H9 (cell line): ENCODE results near the gene GADD45GIP1. TPM values are rescaled to one million over a fixed set of nuclear protein-coding genes. Genes with fewer than 3 reads are reported as not detected.

Source experiments
- DNase-seq: peaks from one replicate; pipeline ENCODE4 v3.0.0-alpha.2; 2017
- H2AFZ ChIP-seq: one replicate; pipeline ENCODE4 v1.6.1; 2013; ENCODE audit warnings: mild to moderate bottlenecking, low read length, control low read depth, moderate library complexity
- H2AK5ac ChIP-seq: 2 replicates; pipeline ENCODE4 v1.6.1; 2013; ENCODE audit warnings: low read length, control low read depth, mixed read lengths; ENCODE audit not compliant: insufficient read length
- H2BK120ac ChIP-seq: one replicate; pipeline ENCODE4 v1.6.1; 2013; ENCODE audit warnings: low read depth, mild to moderate bottlenecking, low read length, control low read depth, inconsistent platforms; ENCODE audit not compliant: poor library complexity, severe bottlenecking
- H2BK12ac ChIP-seq: 2 replicates; pipeline ENCODE4 v1.6.1; 2013; ENCODE audit warnings: low read length, control low read depth, mixed read lengths, low read depth; ENCODE audit not compliant: insufficient read length
- H2BK15ac ChIP-seq: 2 replicates; pipeline ENCODE4 v1.6.1; 2013; ENCODE audit warnings: low read depth, low read length, control low read depth
- H2BK20ac ChIP-seq: one replicate; pipeline ENCODE4 v1.6.1; 2013; ENCODE audit warnings: low read depth, mild to moderate bottlenecking, low read length, control low read depth, inconsistent platforms; ENCODE audit not compliant: poor library complexity, severe bottlenecking
- H2BK5ac ChIP-seq: 2 replicates; pipeline ENCODE4 v1.6.1; 2013; ENCODE audit warnings: low read length, control low read depth, mixed read lengths; ENCODE audit not compliant: insufficient read length
- H3K14ac ChIP-seq: 2 replicates; pipeline ENCODE4 v1.6.1; 2013; ENCODE audit warnings: low read length, control low read depth; ENCODE audit not compliant: insufficient read depth
- H3K18ac ChIP-seq: 2 replicates; pipeline ENCODE4 v1.6.1; 2013; ENCODE audit warnings: low read depth, mild to moderate bottlenecking, mixed read lengths, low read length, control low read depth; ENCODE audit not compliant: insufficient read length
- H3K23ac ChIP-seq: 2 replicates; pipeline ENCODE4 v1.6.1; 2013; ENCODE audit warnings: low read length, control low read depth, mixed read lengths, low read depth; ENCODE audit not compliant: insufficient read length
- H3K23me2 ChIP-seq: 2 replicates; pipeline ENCODE4 v1.6.1; 2013; ENCODE audit warnings: low read depth, mild to moderate bottlenecking, mixed read lengths, low read length, control low read depth; ENCODE audit not compliant: insufficient read length, poor library complexity, severe bottlenecking
- H3K27ac ChIP-seq: 2 replicates; pipeline ENCODE4 v1.5.1; 2013; ENCODE audit warnings: low read length, control low read depth, mixed read lengths, low read depth; ENCODE audit not compliant: insufficient read length
- H3K27me3 ChIP-seq: 2 replicates; pipeline ENCODE4 v1.6.1; 2013; ENCODE audit warnings: low read length, control low read depth, inconsistent platforms; ENCODE audit not compliant: insufficient read depth
- H3K4ac ChIP-seq: 2 replicates; pipeline ENCODE4 v1.6.1; 2013; ENCODE audit warnings: low read depth, mild to moderate bottlenecking, control low read depth, inconsistent platforms, low read length, moderate library complexity
- H3K4me1 ChIP-seq: 2 replicates; pipeline ENCODE4 v1.6.1; 2013; ENCODE audit warnings: low read length, control low read depth, inconsistent platforms; ENCODE audit not compliant: insufficient read depth
- H3K4me2 ChIP-seq: 2 replicates; pipeline ENCODE4 v1.6.1; 2013; ENCODE audit warnings: low read length, control low read depth, mixed read lengths; ENCODE audit not compliant: insufficient read length, insufficient read depth
- H3K56ac ChIP-seq: 2 replicates; pipeline ENCODE4 v1.6.1; 2013; ENCODE audit warnings: low read depth, mild to moderate bottlenecking, mixed read lengths, low read length, control low read depth; ENCODE audit not compliant: insufficient read length
- H3K79me1 ChIP-seq: 2 replicates; pipeline ENCODE4 v1.6.1; 2013; ENCODE audit warnings: low read depth, mild to moderate bottlenecking, moderate library complexity, low read length, control low read depth, inconsistent platforms; ENCODE audit not compliant: insufficient read depth, poor library complexity, severe bottlenecking
- H3K79me2 ChIP-seq: 2 replicates; pipeline ENCODE4 v1.6.1; 2013; ENCODE audit warnings: low read length, control low read depth, inconsistent platforms; ENCODE audit not compliant: insufficient read depth
- H3K9ac ChIP-seq: 2 replicates; pipeline ENCODE4 v1.6.1; 2013; ENCODE audit warnings: low read length, control low read depth, mixed read lengths; ENCODE audit not compliant: insufficient read length; ENCODE audit errors: extremely low read depth
- H3K9me3 ChIP-seq: one replicate; pipeline ENCODE4 v1.6.1; 2013; ENCODE audit warnings: low read depth, low read length, inconsistent platforms; ENCODE audit not compliant: control insufficient read depth
- H3T11ph ChIP-seq: one replicate; pipeline ENCODE4 v1.6.1; 2013; ENCODE audit warnings: mild to moderate bottlenecking, low read length, control low read depth, inconsistent platforms
- H4K20me1 ChIP-seq: one replicate; pipeline ENCODE4 v1.6.1; 2013; ENCODE audit not compliant: control insufficient read depth, insufficient read length, insufficient read depth
- H4K5ac ChIP-seq: 2 replicates; pipeline ENCODE4 v1.6.1; 2013; ENCODE audit warnings: low read depth, mild to moderate bottlenecking, mixed read lengths, low read length, control low read depth; ENCODE audit not compliant: insufficient read length
- H4K8ac ChIP-seq: replicated peaks from 2 replicates; pipeline ENCODE4 v1.6.1; 2013; ENCODE audit warnings: low read length, control low read depth, mixed read lengths, low read depth; ENCODE audit not compliant: insufficient read length
- H4K91ac ChIP-seq: 2 replicates; pipeline ENCODE4 v1.6.1; 2013; ENCODE audit warnings: low read depth, mild to moderate bottlenecking, moderate library complexity, mixed read lengths, low read length, control low read depth; ENCODE audit not compliant: insufficient read length
- H3K27ac Mint-ChIP-seq, 3 experiments: 2 replicates in 2 of 3; 3 replicates in 1 of 3; pipeline ENCODE4 v1.8.0; 2020 to 2021; ENCODE audit warnings: mixed read lengths in 3 of 3, mild to moderate bottlenecking in 1 of 3, moderate library complexity in 1 of 3
- H3K27me3 Mint-ChIP-seq: 2 replicates; pipeline ENCODE4 v1.8.0; 2021; ENCODE audit warnings: low read depth, mild to moderate bottlenecking, moderate library complexity, mixed read lengths
- H3K36me3 Mint-ChIP-seq, 3 experiments: 2 replicates in 2 of 3; 3 replicates in 1 of 3; pipeline ENCODE4 v1.8.0; 2020 to 2021; ENCODE audit warnings: low read depth in 3 of 3, mixed read lengths in 3 of 3; ENCODE audit not compliant: insufficient read depth in 1 of 3
- H3K4me1 Mint-ChIP-seq, 2 experiments: 2 replicates each; pipeline ENCODE4 v1.8.0; 2020; ENCODE audit warnings: mixed read lengths in 2 of 2
- H3K4me3 Mint-ChIP-seq, 2 experiments: 2 replicates in 1 of 2; 3 replicates in 1 of 2; pipeline ENCODE4 v1.8.0; 2020 to 2021; ENCODE audit warnings: mild to moderate bottlenecking in 2 of 2, mixed read lengths in 2 of 2, moderate library complexity in 1 of 2
- H3K9me3 Mint-ChIP-seq, 2 experiments: 2 replicates in 1 of 2; 3 replicates in 1 of 2; pipeline ENCODE4 v1.8.0; 2020; ENCODE audit warnings: mild to moderate bottlenecking in 2 of 2, mixed read lengths in 2 of 2, moderate library complexity in 1 of 2
- WGBS: extraction: QIAGEN DNeasy Blood & Tissue Kit; methylation state at CpG from one replicate; pipeline ENCODE4 v1.1.7; 2013; ENCODE audit warnings: missing lambda C conversion rate, low lambda C conversion rate, mixed read lengths; ENCODE audit not compliant: insufficient read length; ENCODE audit errors: extremely low coverage; 5-methylcytosine and 5-hydroxymethylcytosine counted together
- total RNA-seq: library from RNA; stranded (reverse); gene quantifications from 2 replicates; pipeline ENCODE4 v1.2.1, GENCODE V29; 2021
- TF ChIP-seq, protein P1 (sequence below): fragments of 200-600 bp; sonication (generic); conservative IDR thresholded peaks from 3 replicates; pipeline ENCODE4 v1.8.0; 2021; ENCODE audit warnings: antibody characterized with exemption, mild to moderate bottlenecking

The GADD45GIP1 gene
- total RNA-seq, 1 experiment from 2014 or later, result 44.5 TPM

DNA sequence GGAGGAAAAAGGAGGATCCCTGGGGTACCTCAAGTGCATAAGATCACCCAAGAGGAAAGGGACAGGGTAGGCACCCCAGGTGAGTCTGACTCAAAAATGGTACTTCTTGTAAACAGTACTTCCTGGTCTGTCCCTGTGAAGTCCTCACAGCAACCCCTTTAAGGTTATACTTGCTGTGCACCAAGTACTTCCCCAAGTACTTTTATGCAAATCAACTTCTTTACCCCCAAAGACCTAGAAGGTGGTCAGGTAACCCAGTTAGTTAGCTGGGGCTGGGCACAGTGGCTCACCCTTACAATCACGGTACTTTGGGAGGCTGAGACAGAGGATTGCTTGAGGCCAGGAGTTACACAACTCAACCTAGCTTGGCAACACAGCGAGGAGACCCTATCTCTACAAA lies 16.1 kb downstream of the GADD45GIP1 start:
- no peak overlapping the region for H3K14ac ChIP-seq
- peaks cover 0 to 3% of the 10 kb centered on the region in 2 experiments; a peak in 1 of 5 replicates for H3K9me3 Mint-ChIP-seq
- H2AK5ac ChIP-seq, result no peak overlapping the region
- no peak overlapping the region for H2BK12ac ChIP-seq
- H2BK20ac ChIP-seq, result no peak overlapping the region
- no peak overlapping the region for H2BK5ac ChIP-seq
- H3K23me2 ChIP-seq, result peaks cover 7% of the 10 kb centered on the region
- H3T11ph ChIP-seq, result no peak overlapping the region
- H2AFZ ChIP-seq, result no peak overlapping the region
- TF ChIP-seq, protein P1, sequence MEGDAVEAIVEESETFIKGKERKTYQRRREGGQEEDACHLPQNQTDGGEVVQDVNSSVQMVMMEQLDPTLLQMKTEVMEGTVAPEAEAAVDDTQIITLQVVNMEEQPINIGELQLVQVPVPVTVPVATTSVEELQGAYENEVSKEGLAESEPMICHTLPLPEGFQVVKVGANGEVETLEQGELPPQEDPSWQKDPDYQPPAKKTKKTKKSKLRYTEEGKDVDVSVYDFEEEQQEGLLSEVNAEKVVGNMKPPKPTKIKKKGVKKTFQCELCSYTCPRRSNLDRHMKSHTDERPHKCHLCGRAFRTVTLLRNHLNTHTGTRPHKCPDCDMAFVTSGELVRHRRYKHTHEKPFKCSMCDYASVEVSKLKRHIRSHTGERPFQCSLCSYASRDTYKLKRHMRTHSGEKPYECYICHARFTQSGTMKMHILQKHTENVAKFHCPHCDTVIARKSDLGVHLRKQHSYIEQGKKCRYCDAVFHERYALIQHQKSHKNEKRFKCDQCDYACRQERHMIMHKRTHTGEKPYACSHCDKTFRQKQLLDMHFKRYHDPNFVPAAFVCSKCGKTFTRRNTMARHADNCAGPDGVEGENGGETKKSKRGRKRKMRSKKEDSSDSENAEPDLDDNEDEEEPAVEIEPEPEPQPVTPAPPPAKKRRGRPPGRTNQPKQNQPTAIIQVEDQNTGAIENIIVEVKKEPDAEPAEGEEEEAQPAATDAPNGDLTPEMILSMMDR, result no peak
- H3K9ac ChIP-seq, result no peak overlapping the region
- no peak overlapping the region for H3K4ac ChIP-seq
- peaks cover 49 to 70% (median 61%) of the 10 kb centered on the region in 3 experiments for H3K36me3 Mint-ChIP-seq
- H3K27ac Mint-ChIP-seq, result peak overlapping the region in 1 of 3 experiments; percentile 78; a peak in 1 of 7 replicates
- H4K8ac ChIP-seq, result no peak overlapping the region
- no peaks in the 10 kb centered on the region; the same call in 1 of the 2 replicates for H3K27me3 Mint-ChIP-seq
- H3K4me1 ChIP-seq, result no peaks in the 10 kb centered on the region; the same call in 1 of the 2 replicates
- H3K27me3 ChIP-seq, result no peaks in the 10 kb centered on the region
- no peak overlapping the region for H2BK15ac ChIP-seq
- no CpG with 5 or more reads among the region's 2 CpGs for WGBS
- H3K27ac ChIP-seq, result no peak overlapping the region
- no peak for DNase-seq
- H3K56ac ChIP-seq, result no peak overlapping the region
- H3K79me2 ChIP-seq, result peaks cover 6% of the 10 kb centered on the region; the same call in 1 of the 2 replicates
- H3K18ac ChIP-seq, result no peak overlapping the region
- no peak overlapping the region for H3K4me2 ChIP-seq
- H4K20me1 ChIP-seq, result no peaks in the 10 kb centered on the region
- no peak overlapping the region for H4K5ac ChIP-seq
- H3K9me3 ChIP-seq, result no peaks in the 10 kb centered on the region
- H2BK120ac ChIP-seq, result no peak overlapping the region
- H3K79me1 ChIP-seq, result peaks cover 6% of the 10 kb centered on the region
- H3K4me3 Mint-ChIP-seq, result peak overlapping the region; percentile 45 to 99; a peak in 4 of 5 replicates
- no peak overlapping the region for H4K91ac ChIP-seq
- no peak overlapping the region for H3K23ac ChIP-seq
- peaks cover 19 to 41% of the 10 kb centered on the region in 2 experiments for H3K4me1 Mint-ChIP-seq
